GM12872 (cell line): ENCODE data around the gene CHST15.

Source experiments
- TF ChIP-seq, protein P1 (sequence below): IDR thresholded peaks from 3 replicates; pipeline ENCODE4 v1.5.1; 2011; ENCODE audit warnings: low read depth, mild to moderate bottlenecking, low read length, moderate library complexity; ENCODE audit not compliant: insufficient read depth

CHST15 gene

DNA sequence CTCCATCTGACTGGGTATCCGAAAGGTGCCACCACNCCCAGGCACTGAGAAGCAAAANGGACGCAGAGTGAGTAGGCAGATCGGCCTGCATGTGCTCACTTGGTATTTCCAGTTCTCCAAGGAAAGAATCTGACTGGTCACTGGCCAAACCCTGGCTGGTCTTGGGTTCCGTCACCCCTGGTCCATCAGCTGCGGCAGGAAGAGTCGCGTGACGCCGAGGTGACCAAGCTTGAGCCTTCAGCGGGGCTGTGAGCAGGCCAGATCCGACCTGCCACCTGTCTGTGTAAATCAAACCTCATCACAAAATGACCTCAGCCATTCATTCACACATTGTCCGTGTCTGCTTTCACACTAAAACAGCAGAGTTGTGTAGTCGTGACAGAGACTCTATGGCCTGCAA lies 28.8 kb upstream of the CHST15 start:
- TF ChIP-seq, protein P1, sequence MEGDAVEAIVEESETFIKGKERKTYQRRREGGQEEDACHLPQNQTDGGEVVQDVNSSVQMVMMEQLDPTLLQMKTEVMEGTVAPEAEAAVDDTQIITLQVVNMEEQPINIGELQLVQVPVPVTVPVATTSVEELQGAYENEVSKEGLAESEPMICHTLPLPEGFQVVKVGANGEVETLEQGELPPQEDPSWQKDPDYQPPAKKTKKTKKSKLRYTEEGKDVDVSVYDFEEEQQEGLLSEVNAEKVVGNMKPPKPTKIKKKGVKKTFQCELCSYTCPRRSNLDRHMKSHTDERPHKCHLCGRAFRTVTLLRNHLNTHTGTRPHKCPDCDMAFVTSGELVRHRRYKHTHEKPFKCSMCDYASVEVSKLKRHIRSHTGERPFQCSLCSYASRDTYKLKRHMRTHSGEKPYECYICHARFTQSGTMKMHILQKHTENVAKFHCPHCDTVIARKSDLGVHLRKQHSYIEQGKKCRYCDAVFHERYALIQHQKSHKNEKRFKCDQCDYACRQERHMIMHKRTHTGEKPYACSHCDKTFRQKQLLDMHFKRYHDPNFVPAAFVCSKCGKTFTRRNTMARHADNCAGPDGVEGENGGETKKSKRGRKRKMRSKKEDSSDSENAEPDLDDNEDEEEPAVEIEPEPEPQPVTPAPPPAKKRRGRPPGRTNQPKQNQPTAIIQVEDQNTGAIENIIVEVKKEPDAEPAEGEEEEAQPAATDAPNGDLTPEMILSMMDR, result no peak

DNA sequence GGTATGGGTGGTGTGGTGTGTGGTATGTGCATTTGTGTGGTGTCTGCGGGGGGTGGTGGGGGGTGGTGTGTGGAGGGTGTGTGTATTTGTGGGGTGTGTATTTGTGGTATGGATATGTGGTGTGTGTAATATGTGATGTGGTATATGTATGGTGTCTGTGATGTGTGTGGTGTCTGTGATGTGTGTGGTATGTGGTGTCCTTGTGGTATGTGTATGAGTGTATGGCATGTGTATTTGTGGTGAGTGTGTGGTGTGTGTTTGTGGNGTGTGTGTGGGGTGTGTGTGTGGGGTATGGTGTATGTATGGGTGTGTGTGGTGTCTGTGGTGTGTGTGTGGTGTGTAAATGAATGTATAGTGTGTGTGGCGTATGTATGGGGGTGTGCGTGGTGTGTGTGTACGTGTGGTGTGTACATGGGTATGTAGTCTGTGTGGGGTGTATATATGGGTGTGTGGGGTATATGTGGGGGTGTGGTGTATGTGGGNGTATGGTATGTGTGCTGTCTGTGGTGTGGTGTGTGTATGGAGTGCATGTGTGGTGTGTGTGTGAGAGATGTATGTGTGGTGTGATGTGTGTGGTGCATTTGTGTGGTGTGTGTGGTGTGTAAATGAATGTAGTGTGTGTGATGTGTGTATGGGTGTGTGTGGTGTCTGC lies 27.1 kb upstream of the CHST15 start:
- TF ChIP-seq, protein P1, result no peak

DNA sequence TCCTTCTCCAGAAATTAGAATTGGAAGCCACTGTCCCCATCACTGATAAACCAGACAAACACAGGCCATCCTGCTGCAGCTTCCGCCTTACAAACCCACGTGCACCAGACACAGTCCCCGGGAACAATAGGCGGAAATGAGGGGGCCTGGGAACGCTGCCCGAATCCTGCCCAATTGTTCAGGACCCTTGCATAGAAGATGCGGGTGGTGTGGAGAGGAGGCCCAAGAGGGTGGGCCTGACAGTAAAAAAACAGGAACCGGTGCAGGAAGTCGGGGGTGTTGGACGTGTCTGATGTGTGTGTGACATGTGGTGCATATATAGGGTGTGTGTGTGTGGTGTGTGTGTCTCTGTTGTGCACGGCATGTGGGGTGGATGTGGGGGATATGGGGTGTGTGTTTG lies 26.5 kb upstream of the CHST15 start:
- TF ChIP-seq, protein P1, result no peak

DNA sequence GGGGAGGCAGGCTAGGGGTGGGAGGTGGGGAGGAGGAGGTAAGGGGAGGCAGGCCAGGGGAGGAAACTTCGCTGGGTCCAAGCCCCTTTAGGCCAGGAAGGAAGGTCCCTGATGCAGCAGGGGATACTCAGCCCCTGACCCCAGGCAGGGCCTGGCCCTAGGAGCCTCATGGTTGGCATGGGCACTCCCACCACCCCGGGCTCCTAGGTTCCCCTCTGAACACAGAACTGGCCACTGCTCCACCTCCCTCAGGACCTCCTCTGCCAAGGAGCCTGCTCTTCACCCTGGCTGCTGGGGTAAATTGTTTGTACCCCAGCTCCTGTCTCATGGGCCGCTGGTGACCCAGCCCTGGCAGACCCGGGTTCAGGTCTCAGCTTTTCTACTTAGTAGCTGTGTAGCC lies 25.8 kb upstream of the CHST15 start:
- TF ChIP-seq, protein P1, result no peak

DNA sequence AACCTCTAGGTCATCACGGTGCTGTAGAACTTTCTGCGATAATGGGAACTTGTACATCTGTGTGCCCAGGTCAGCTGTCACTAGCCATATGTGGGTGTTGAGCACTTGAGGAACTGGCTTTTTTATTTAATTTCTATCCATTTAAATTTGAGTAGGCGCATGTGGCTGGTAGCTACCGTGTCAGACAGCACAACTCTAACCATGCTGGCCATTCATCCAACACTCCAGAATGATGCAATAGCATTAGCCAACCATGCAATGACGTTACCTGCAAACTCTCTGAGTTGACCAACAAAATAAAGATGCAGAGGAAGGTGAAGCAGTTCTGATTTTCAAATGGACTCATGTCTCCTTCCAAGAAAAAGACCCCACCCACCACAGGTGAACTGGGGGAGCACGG lies 24.4 kb upstream of the CHST15 start:
- TF ChIP-seq, protein P1, result no peak

DNA sequence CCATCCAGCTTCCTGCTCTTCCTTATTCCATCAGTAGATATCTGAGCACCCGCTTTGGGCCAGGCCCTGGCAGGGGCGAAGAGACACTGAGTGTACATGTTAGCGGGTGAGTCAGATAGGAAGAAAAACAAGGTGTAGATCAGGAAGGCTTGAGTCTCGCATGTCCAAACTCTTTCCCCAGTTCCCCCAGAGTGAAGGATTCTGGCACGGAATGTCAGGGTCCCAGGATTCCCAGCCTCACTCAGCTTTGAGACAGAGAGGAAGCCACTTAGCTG lies 24.1 kb upstream of the CHST15 start:
- TF ChIP-seq, protein P1, result no peak

DNA sequence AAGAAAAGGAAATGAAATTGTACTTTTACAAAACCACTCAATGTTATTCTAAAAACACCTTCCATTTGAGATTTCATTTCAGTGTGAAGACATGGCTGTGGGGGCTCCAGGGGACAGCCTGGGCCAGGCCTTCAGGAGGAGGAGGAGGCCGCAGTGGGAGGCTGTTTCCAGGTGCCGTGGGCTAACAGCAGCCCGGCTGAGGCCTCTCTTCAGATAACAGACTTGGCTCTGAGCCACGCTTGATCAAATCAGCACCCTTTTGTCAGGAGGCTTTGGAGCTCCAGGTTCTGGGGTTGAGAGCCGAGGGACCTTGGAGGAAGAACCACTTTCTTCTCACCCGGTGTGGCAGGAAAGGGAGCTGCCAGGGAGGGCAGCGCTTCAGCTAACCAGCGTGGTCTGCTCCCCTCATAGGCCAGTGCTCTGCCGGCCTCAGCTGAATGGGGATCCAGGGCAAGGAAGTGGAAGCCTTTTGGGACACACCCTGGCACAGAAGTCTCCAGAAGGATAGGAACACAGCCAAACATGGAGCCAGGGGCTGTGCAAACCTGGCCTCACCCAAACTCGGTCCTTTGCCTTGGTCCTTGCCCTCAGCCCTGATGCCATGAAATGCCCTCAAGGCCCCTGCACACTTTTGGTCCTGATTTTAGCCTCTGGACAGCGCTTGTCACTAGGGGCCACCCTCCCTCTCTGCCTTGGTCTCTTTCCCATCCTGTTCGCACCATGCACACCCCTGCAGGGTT lies 23.5 kb upstream of the CHST15 start:
- TF ChIP-seq, protein P1, result no peak

DNA sequence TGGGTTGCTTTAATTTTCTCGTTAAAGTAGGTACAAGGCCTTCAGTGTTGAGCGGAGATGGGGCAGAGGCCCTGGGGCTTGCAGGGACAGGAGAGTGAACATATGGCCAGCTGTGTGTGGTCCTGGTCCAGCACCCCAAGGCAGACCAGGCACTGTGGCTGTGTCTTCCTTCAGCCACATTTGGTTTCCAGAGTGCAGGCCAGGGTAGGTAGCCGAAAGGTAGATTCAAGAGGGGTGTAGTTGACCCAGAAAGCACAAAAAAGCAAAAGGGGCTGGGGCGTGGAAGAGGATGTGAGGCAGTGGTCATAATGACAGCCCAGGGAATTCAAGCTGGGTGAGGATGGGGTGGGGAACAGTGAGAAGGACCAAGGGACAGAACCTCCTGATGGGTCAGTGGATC lies 21.3 kb upstream of the CHST15 start:
- TF ChIP-seq, protein P1, result no peak
